NCI-H2196 (cell line): ENCODE data around the gene TASP1.

Experiments
- DNase-seq: peaks from one replicate; lab custom pipeline; 2025; ENCODE audit not compliant: unreplicated experiment; lab: John Stamatoyannopoulos, UW

TASP1 gene

GRCh38 chr20:13447385-13448180 is 191.1 kb downstream of the TASP1 start:
- no peak for DNase-seq

GRCh38 chr20:13443690-13444089 is 195.0 kb downstream of the TASP1 start:
- no peak for DNase-seq

GRCh38 chr20:13442986-13443385 is 195.7 kb downstream of the TASP1 start:
- no peak for DNase-seq

GRCh38 chr20:13441388-13441787 is 197.3 kb downstream of the TASP1 start:
- no peak for DNase-seq

- no peak for DNase-seq
These were observed 202.2 kb downstream of the TASP1 start for GRCh38 chr20:13436530-13436929.

- DNase-seq: no peak
These were observed 206.6 kb downstream of the TASP1 start for GRCh38 chr20:13432126-13432525.

GRCh38 chr20:13430346-13431002 is 208.3 kb downstream of the TASP1 start:
- DNase-seq: no peak

- DNase-seq: no peak
These were observed 210.0 kb downstream of the TASP1 start for GRCh38 chr20:13428684-13429083.

- no peak for DNase-seq
These were observed 211.9 kb downstream of the TASP1 start for GRCh38 chr20:13426870-13427269.

- DNase-seq: no peak
These were observed 213.2 kb downstream of the TASP1 start for GRCh38 chr20:13425381-13426135.

GRCh38 chr20:13424174-13424833 is 214.4 kb downstream of the TASP1 start:
- no peak for DNase-seq

GRCh38 chr20:13423472-13424173 is 215.1 kb downstream of the TASP1 start:
- DNase-seq: no peak

GRCh38 chr20:13422637-13423036 is 216.1 kb downstream of the TASP1 start:
- no peak for DNase-seq

GRCh38 chr20:13420625-13421024 is 218.1 kb downstream of the TASP1 start:
- no peak for DNase-seq

GRCh38 chr20:13419477-13419876 is 219.3 kb downstream of the TASP1 start:
- DNase-seq: no peak

GRCh38 chr20:13418263-13419229 is 220.2 kb downstream of the TASP1 start:
- DNase-seq: no peak

- DNase-seq: no peak
These were observed 222.2 kb downstream of the TASP1 start for GRCh38 chr20:13416531-13416930.

GRCh38 chr20:13412806-13413445 is 225.8 kb downstream of the TASP1 start:
- DNase-seq: no peak

GRCh38 chr20:13404293-13404692 is 234.4 kb downstream of the TASP1 start:
- DNase-seq: no peak
